ENCODE data around the gene GALNT1. TPM values are rescaled to one million over a fixed set of nuclear protein-coding genes. Genes with fewer than 3 reads are reported as not detected.
A peak's percentile ranks its signal among the peaks of the same experiment; 100 is the strongest.

GALNT1 gene
- polyA plus RNA-seq, 2 of the 4 experiments (the other 2 are of a cell fraction): 97.4 to 113 TPM

- TF ChIP-seq ATOH8 (CRISPR knock-in tag; IDR thresholded peaks at IDR 0.05; ENCODE audit: low read depth) (no peak), FOSL2 (IDR thresholded peaks at IDR 0.05) (no peak), FOSL2 (CRISPR knock-in tag; IDR thresholded peaks at IDR 0.05) (no peak), RAD21 (conservative IDR thresholded peaks at IDR 0.05 in 1 of 2, IDR thresholded peaks at IDR 0.05 in 1 of 2) (no peak), HEYL (CRISPR knock-in tag; IDR thresholded peaks at IDR 0.05) (no peak)
Observed at GRCh38 chr18:35603008-35603407, 21.5 kb downstream of the GALNT1 start (continued).

- no peak for FAIRE-seq
- DNase-seq (ENCODE audit: low read depth in 1 of 2, low spot score in 1 of 2): no peak
- no peak for TF ChIP-seq ZNF302 (CRISPR knock-in tag; IDR thresholded peaks at IDR 0.05)
- TF ChIP-seq SMC3 (IDR thresholded peaks at IDR 0.05): no peak
- no peak for TF ChIP-seq MAX (IDR thresholded peaks at IDR 0.05)
- POLR2A ChIA-PET: no interaction called here
- Histone ChIP-seq H3K9me3 (peaks cover 16% of the 10 kb centered on the region; the same call in 2 of the 3 replicates), H3K27ac (no peak overlapping the region), H3K4me2 (no peak overlapping the region), H3K4me1 (peaks cover 20% of the 10 kb centered on the region), H3K4me3 (no peak overlapping the region)
- ATAC-seq: no peak
- CTCF ChIA-PET: no interaction called here
- 73% methylated on average over 3 of the region's 3 CpGs for WGBS (ENCODE audit: missing lambda C conversion rate)
Observed at GRCh38 chr18:35603528-35603927, 22.0 kb downstream of the GALNT1 start.

GRCh38 chr18:35604369-35604768 is 22.8 kb downstream of the GALNT1 start:
- H3K4me2 ChIP-seq: no peak overlapping the region
- ChIA-PET CTCF (no interaction called here), POLR2A (no interaction called here)
- TF ChIP-seq RARB (CRISPR knock-in tag; IDR thresholded peaks at IDR 0.05) (no peak), ZFP36 (IDR thresholded peaks at IDR 0.05; ENCODE audit: borderline replicate concordance, partially characterized antibody) (no peak), RFX5 (IDR thresholded peaks at IDR 0.05) (no peak), RAD21 (conservative IDR thresholded peaks at IDR 0.05 in 1 of 2, IDR thresholded peaks at IDR 0.05 in 1 of 2) (no peak), NFE2L2 (conservative IDR thresholded peaks at IDR 0.05; ENCODE audit: low read length) (no peak), SREBF2 (IDR thresholded peaks at IDR 0.05) (no peak), FOSB (CRISPR knock-in tag; IDR thresholded peaks at IDR 0.05) (no peak), HOXB5 (CRISPR knock-in tag; IDR thresholded peaks at IDR 0.05) (no peak), HOXB13 (CRISPR knock-in tag; IDR thresholded peaks at IDR 0.05; ENCODE audit: low read depth) (no peak)
- FAIRE-seq (no peak), ATAC-seq (no peak), DNase-seq (ENCODE audit: low read depth in 1 of 2, low spot score in 1 of 2) (no peak)
- H3K27ac ChIP-seq: no peak overlapping the region
- H3K4me3 ChIP-seq: no peak overlapping the region
- WGBS (ENCODE audit: missing lambda C conversion rate): 94% methylated on average over 3 of the region's 3 CpGs
- peaks cover 28% of the 10 kb centered on the region for H3K4me1 ChIP-seq
- peaks cover 16% of the 10 kb centered on the region; the same call in 2 of the 3 replicates for H3K9me3 ChIP-seq

- H3K4me2 ChIP-seq: peak overlapping the region; percentile 28; the same call in 2 of the 3 replicates
- peaks cover 16% of the 10 kb centered on the region; the same call in 2 of the 3 replicates for H3K9me3 ChIP-seq
- no peak overlapping the region for H3K4me3 ChIP-seq
- no peak overlapping the region for H3K27ac ChIP-seq
- H3K4me1 ChIP-seq: peaks cover 43% of the 10 kb centered on the region
- TF ChIP-seq NR3C1 (IDR thresholded peaks at IDR 0.05) (no peak), FOXS1 (CRISPR knock-in tag; IDR thresholded peaks at IDR 0.05) (no peak), ELK1 (IDR thresholded peaks at IDR 0.05; ENCODE audit: low read depth, low read length) (no peak), HOXB13 (CRISPR knock-in tag; IDR thresholded peaks at IDR 0.05; ENCODE audit: low read depth) (no peak), EHMT2 (IDR thresholded peaks at IDR 0.05; ENCODE audit: low read depth) (no peak), EP300 (IDR thresholded peaks at IDR 0.05) (no peak)
- DNase-seq (ENCODE audit: low read depth in 1 of 2, low spot score in 1 of 2) (no peak), ATAC-seq (no peak), FAIRE-seq (no peak)
- POLR2A ChIA-PET: no interaction called here
- whole genome bisulfite sequencing (ENCODE audit: missing lambda C conversion rate): 74% methylated on average over 3 of the region's 3 CpGs
- CTCF ChIA-PET: interaction anchor here (1.3 kb wide), 1 partner anchor 197 kb away, joined by 3 read pairs; no protein-coding TSS in a partner anchor
Observed at GRCh38 chr18:35605686-35606417, 24.3 kb downstream of the GALNT1 start.
